HepG2 (cell line): ENCODE data around the gene RAC3. TPM values are rescaled to one million over a fixed set of nuclear protein-coding genes. Genes with fewer than 3 reads are reported as not detected.

Source experiments
- GLI4 ChIP-seq: sonication (generic); formaldehyde crosslinking; IDR thresholded peaks from 2 replicates; pipeline ENCODE4 v1.5.1; 2020; ENCODE audit warnings: missing genetic modification reagents, mild to moderate bottlenecking, moderate library complexity, borderline replicate concordance
- HNRNPLL ChIP-seq: fragments of 200-400 bp; formaldehyde crosslinking; IDR thresholded peaks from 2 replicates; pipeline ENCODE4 v1.6.1; 2017; ENCODE audit warnings: mild to moderate bottlenecking, low read depth, low read length; ENCODE audit not compliant: poor library complexity, severe bottlenecking
- MATR3 ChIP-seq: sonication (generic); formaldehyde crosslinking; IDR thresholded peaks from 2 replicates; pipeline ENCODE4 v1.4.0; 2020; ENCODE audit warnings: missing genetic modification reagents
- REL ChIP-seq: sonication (generic); formaldehyde crosslinking; conservative IDR thresholded peaks from 2 replicates; pipeline ENCODE4 v1.8.0; 2022; ENCODE audit warnings: mild to moderate bottlenecking, missing genetic modification reagents, moderate library complexity
- SRSF9 ChIP-seq: fragments of 200-400 bp; formaldehyde crosslinking; IDR thresholded peaks from 2 replicates; pipeline ENCODE4 v1.6.1; 2018; ENCODE audit warnings: borderline replicate concordance, mild to moderate bottlenecking, low read depth, low read length; ENCODE audit not compliant: insufficient read depth, poor library complexity, severe bottlenecking
- ZFP37 ChIP-seq: sonication (generic); formaldehyde crosslinking; IDR thresholded peaks from 2 replicates; pipeline ENCODE4 v1.4.0; 2020; ENCODE audit warnings: missing genetic modification reagents, borderline replicate concordance
- ZNF274 ChIP-seq: sonication (generic); formaldehyde crosslinking; IDR thresholded peaks from 2 replicates; pipeline ENCODE4 v1.5.1; 2020; ENCODE audit warnings: mild to moderate bottlenecking, missing genetic modification reagents
- ZNF709 ChIP-seq: sonication (generic); formaldehyde crosslinking; IDR thresholded peaks from 2 replicates; pipeline ENCODE4 v1.5.0; 2020; ENCODE audit warnings: mild to moderate bottlenecking, missing genetic modification reagents
- ZNF788 ChIP-seq: sonication (generic); formaldehyde crosslinking; IDR thresholded peaks from 2 replicates; pipeline ENCODE4 v1.5.0; 2020; ENCODE audit warnings: mild to moderate bottlenecking, missing genetic modification reagents, borderline replicate concordance
- polyA plus RNA-seq, 8 experiments: library from polyadenylated mRNA; depleted of rRNA in 3 of 8; stranded (reverse) in 7 of 8; unstranded in 1 of 8; fragments of >200 nt; fragmentation: Illumina TruSeq in 4 of 8; extraction: Trizol in 4 of 8; gene quantifications; 2 replicates each; pipeline versions ENCODE4 v1.2.1 to v1.2.3, GENCODE V29; 2011 to 2016; ENCODE audit warnings: low read depth in 4 of 8, missing spikeins in 1 of 8, mixed read lengths in 1 of 8; ENCODE audit not compliant: insufficient read depth in 1 of 8
- total RNA-seq, 5 experiments: library from RNA; depleted of rRNA; stranded (reverse); fragments of >200 nt; fragmentation: Illumina TruSeq; extraction: Trizol; gene quantifications; 2 replicates each; pipeline ENCODE4 v1.2.3, GENCODE V29; 2016; ENCODE audit warnings: low read depth in 1 of 5
- TF ChIP-seq, protein P1 (sequence below), 2 experiments: fragments of 450-650 bp in 1 of 2; sonication (generic) in 1 of 2; formaldehyde crosslinking; IDR thresholded peaks; 2 replicates each; pipeline versions ENCODE4 v1.5.0 to v1.8.0; 2020 to 2022; ENCODE audit warnings: mild to moderate bottlenecking in 1 of 2, missing genetic modification reagents in 1 of 2
- TF ChIP-seq, protein P2 (sequence below): sonication (generic); formaldehyde crosslinking; IDR thresholded peaks from 2 replicates; pipeline ENCODE4 v1.4.0; 2020; ENCODE audit warnings: missing genetic modification reagents
- TF ChIP-seq, protein P3 (sequence below): sonication (generic); formaldehyde crosslinking; IDR thresholded peaks from 2 replicates; pipeline ENCODE4 v1.4.0; 2020; ENCODE audit warnings: missing genetic modification reagents, mild to moderate bottlenecking, borderline replicate concordance
- TF ChIP-seq, protein P4 (sequence below): sonication (generic); formaldehyde crosslinking; IDR thresholded peaks from 2 replicates; pipeline ENCODE4 v1.4.0; 2020; ENCODE audit warnings: missing genetic modification reagents, borderline replicate concordance
- TF ChIP-seq, protein P5 (sequence below): sonication (generic); formaldehyde crosslinking; IDR thresholded peaks from 2 replicates; pipeline ENCODE4 v1.5.0; 2020; ENCODE audit warnings: mild to moderate bottlenecking, missing genetic modification reagents

The RAC3 gene
- total and polyA plus RNA-seq, 2 of the 13 experiments (the other 11 are each of a cell fraction or from before 2014, with no cell fraction given), result 10.5 to 21.3 TPM

DNA sequence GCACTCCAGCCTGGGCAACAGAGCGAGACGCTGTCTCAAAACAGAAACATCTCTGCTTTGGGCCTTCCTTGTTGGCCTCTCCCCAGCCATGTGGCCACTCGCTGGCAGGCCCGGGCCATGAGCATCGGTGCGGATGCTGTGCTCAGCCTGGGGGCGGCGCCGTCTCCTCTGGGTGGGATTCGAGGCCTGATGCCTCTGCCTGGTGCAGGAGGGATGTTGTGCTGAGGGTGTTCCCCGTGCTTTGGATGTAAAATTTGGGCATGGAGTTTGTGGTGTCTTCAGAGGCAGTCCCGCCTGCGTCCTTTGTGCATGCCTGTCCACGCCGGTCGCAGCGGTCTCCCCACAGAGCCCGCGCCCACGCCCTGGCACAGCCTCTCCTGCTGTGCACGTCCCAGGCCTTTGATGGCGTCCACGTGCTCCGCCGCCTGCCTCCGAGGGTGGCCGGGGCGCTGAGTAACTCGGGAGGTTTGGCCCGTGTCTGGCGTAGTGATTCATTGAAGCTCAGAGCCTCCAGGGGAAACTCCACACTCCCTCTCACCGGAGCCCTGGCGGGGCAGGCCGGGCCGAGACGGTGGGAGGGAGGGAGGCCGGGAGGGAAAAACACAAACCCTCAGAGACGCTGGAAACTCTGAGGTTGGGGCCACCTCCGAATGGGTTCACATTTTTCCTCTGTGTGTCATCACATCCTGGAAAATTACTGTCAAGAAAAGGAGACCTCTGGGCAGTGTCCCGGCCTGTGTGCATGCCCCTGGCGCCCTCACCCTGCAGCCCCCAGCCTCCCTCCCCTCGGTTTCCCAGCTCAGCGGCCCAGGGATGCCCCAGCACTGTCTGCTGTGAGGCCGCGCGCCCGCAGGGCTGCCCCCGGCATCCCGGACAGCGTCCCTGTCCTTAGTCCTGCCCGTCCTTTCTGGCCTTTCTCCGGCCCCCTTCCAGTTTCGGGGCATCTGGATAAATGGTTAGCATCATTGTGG lies 27.8 kb upstream of the RAC3 start (continued):
- TF ChIP-seq, protein P1, sequence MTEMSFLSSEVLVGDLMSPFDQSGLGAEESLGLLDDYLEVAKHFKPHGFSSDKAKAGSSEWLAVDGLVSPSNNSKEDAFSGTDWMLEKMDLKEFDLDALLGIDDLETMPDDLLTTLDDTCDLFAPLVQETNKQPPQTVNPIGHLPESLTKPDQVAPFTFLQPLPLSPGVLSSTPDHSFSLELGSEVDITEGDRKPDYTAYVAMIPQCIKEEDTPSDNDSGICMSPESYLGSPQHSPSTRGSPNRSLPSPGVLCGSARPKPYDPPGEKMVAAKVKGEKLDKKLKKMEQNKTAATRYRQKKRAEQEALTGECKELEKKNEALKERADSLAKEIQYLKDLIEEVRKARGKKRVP (CRISPR knock-in tag; IDR thresholded peaks at IDR 0.05), result peak in 1 of 2 experiments; percentile 72; a peak in 2 of 4 replicates
- TF ChIP-seq, protein P2, sequence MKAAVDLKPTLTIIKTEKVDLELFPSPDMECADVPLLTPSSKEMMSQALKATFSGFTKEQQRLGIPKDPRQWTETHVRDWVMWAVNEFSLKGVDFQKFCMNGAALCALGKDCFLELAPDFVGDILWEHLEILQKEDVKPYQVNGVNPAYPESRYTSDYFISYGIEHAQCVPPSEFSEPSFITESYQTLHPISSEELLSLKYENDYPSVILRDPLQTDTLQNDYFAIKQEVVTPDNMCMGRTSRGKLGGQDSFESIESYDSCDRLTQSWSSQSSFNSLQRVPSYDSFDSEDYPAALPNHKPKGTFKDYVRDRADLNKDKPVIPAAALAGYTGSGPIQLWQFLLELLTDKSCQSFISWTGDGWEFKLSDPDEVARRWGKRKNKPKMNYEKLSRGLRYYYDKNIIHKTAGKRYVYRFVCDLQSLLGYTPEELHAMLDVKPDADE (CRISPR knock-in tag), result 0 out of 2 replicates have a peak, but pooled peaks have one; percentile 31
- TF ChIP-seq ZNF274 (CRISPR knock-in tag) (peak; percentile 92), ZFP37 (CRISPR knock-in tag) (peak; percentile 82; the same call in 1 of the 2 replicates), HNRNPLL (peak; percentile 85), MATR3 (CRISPR knock-in tag) (no peak), REL (CRISPR knock-in tag) (no peak), GLI4 (CRISPR knock-in tag) (peak; percentile 92), SRSF9 (no peak), ZNF709 (CRISPR knock-in tag) (no peak), ZNF788 (CRISPR knock-in tag) (peak; percentile 96)
- TF ChIP-seq, protein P3, sequence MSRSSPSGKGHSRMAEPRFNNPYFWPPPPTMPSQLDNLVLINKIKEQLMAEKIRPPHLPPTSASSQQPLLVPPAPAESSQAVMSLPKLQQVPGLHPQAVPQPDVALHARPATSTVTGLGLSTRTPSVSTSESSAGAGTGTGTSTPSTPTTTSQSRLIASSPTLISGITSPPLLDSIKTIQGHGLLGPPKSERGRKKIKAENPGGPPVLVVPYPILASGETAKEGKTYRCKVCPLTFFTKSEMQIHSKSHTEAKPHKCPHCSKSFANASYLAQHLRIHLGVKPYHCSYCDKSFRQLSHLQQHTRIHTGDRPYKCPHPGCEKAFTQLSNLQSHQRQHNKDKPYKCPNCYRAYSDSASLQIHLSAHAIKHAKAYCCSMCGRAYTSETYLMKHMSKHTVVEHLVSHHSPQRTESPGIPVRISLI, result 0 out of 2 replicates have a peak, but pooled peaks have one; percentile 38
- TF ChIP-seq, protein P4, sequence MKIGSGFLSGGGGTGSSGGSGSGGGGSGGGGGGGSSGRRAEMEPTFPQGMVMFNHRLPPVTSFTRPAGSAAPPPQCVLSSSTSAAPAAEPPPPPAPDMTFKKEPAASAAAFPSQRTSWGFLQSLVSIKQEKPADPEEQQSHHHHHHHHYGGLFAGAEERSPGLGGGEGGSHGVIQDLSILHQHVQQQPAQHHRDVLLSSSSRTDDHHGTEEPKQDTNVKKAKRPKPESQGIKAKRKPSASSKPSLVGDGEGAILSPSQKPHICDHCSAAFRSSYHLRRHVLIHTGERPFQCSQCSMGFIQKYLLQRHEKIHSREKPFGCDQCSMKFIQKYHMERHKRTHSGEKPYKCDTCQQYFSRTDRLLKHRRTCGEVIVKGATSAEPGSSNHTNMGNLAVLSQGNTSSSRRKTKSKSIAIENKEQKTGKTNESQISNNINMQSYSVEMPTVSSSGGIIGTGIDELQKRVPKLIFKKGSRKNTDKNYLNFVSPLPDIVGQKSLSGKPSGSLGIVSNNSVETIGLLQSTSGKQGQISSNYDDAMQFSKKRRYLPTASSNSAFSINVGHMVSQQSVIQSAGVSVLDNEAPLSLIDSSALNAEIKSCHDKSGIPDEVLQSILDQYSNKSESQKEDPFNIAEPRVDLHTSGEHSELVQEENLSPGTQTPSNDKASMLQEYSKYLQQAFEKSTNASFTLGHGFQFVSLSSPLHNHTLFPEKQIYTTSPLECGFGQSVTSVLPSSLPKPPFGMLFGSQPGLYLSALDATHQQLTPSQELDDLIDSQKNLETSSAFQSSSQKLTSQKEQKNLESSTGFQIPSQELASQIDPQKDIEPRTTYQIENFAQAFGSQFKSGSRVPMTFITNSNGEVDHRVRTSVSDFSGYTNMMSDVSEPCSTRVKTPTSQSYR (CRISPR knock-in tag), result peak; percentile 53; the same call in 1 of the 2 replicates
- TF ChIP-seq, protein P5, sequence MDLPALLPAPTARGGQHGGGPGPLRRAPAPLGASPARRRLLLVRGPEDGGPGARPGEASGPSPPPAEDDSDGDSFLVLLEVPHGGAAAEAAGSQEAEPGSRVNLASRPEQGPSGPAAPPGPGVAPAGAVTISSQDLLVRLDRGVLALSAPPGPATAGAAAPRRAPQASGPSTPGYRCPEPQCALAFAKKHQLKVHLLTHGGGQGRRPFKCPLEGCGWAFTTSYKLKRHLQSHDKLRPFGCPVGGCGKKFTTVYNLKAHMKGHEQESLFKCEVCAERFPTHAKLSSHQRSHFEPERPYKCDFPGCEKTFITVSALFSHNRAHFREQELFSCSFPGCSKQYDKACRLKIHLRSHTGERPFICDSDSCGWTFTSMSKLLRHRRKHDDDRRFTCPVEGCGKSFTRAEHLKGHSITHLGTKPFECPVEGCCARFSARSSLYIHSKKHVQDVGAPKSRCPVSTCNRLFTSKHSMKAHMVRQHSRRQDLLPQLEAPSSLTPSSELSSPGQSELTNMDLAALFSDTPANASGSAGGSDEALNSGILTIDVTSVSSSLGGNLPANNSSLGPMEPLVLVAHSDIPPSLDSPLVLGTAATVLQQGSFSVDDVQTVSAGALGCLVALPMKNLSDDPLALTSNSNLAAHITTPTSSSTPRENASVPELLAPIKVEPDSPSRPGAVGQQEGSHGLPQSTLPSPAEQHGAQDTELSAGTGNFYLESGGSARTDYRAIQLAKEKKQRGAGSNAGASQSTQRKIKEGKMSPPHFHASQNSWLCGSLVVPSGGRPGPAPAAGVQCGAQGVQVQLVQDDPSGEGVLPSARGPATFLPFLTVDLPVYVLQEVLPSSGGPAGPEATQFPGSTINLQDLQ (CRISPR knock-in tag), result 0 out of 2 replicates have a peak, but pooled peaks have one; percentile 28
